GM10248 (cell line): Measurements from ENCODE around the gene MSH2.
"Not testable (repeated sequence)": the region's sequence is repeated elsewhere in the genome, so short reads cannot be mapped to it uniquely, and the experiment has no call there.

Source experiments
- CTCF ChIA-PET: fragments of 300-600 bp; sonication (Branson Sonifier 250); formaldehyde crosslinking; extraction: SDS; loops from one replicate; lab custom pipeline; 2021; ENCODE audit warnings: antibody characterized with exemption; lab: Yijun Ruan, JAX
- POLR2A ChIA-PET: fragments of 350-650 bp; sonication (Branson Sonifier 250); formaldehyde crosslinking; extraction: SDS; loops from one replicate; lab custom pipeline; 2020; ENCODE audit warnings: antibody characterized with exemption; lab: Yijun Ruan, JAX
- DNase-seq: peaks from one replicate; pipeline ENCODE4 v3.0.0; 2012; ENCODE audit errors: extremely low spot score
- TF ChIP-seq, protein P1 (sequence below): IDR thresholded peaks from 2 replicates; pipeline ENCODE4 v1.5.1; 2012; ENCODE audit warnings: mild to moderate bottlenecking, low read depth; ENCODE audit errors: extremely low read depth, missing control alignments, control extremely low read depth

Gene MSH2

DNA sequence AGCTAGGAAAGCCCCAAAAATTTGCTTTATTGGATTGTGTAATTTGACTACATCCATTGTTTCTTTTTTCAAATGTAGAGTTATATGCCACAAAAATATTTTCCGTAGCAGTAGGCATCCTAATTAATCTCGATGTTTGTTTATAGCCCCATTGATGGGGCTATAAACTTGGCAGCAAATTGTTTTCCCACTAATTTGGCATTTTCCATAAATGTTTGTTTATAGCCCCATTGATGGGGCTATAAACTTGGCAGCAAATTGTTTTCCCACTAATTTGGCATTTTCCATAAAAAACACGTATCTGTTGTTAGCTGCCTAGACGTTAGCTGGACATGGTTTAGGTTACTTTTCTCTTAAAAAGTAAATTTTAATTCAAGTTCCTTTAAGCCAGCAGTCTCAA is 23.8 kb downstream of the MSH2 start:
- no peak for DNase-seq
- CTCF ChIA-PET: interaction anchor here (0.8 to 1.2 kb wide), 2 partner anchors 38 to 341 kb away, joined by 3 read pairs; no protein-coding TSS in a partner anchor
- POLR2A ChIA-PET: no interaction called here
- TF ChIP-seq, protein P1, sequence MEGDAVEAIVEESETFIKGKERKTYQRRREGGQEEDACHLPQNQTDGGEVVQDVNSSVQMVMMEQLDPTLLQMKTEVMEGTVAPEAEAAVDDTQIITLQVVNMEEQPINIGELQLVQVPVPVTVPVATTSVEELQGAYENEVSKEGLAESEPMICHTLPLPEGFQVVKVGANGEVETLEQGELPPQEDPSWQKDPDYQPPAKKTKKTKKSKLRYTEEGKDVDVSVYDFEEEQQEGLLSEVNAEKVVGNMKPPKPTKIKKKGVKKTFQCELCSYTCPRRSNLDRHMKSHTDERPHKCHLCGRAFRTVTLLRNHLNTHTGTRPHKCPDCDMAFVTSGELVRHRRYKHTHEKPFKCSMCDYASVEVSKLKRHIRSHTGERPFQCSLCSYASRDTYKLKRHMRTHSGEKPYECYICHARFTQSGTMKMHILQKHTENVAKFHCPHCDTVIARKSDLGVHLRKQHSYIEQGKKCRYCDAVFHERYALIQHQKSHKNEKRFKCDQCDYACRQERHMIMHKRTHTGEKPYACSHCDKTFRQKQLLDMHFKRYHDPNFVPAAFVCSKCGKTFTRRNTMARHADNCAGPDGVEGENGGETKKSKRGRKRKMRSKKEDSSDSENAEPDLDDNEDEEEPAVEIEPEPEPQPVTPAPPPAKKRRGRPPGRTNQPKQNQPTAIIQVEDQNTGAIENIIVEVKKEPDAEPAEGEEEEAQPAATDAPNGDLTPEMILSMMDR: no peak

DNA sequence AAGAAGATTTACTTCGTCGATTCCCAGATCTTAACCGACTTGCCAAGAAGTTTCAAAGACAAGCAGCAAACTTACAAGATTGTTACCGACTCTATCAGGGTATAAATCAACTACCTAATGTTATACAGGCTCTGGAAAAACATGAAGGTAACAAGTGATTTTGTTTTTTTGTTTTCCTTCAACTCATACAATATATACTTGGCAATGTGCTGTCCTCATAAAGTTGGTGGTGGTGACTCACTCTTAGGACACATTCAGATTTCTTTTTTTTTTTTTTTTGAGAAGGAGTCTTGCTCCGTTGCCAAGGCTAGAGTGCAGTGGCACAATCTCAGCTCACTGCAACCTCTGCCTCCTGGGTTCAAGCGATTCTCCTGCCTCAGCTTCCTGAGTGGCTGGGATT is 26.8 kb downstream of the MSH2 start:
- ChIA-PET CTCF (interaction anchor here (1.4 kb wide), 1 partner anchor 15 kb away, joined by 3 read pairs; no protein-coding TSS in a partner anchor), POLR2A (no interaction called here)
- TF ChIP-seq, protein P1: no peak
- DNase-seq: no peak

DNA sequence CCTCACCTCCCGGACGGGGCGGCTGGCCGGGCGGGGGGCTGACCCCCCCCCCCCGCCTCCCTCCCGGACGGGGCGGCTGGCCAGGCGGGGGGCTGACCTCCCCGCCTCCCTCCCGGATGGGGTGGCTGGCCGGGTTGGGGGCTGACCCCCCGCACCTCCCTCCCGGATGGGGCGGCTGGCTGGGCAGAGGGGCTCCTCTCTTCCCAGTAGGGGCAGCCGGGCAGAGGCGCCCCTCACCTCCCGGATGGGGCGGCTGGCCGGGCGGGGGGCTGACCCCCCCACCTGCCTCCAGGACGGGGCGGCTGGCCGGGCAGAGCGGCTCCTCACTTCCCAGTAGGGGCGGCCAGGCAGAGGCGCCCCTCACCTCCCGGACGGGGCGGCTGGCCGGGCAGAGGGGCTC is 30.1 kb downstream of the MSH2 start:
- DNase-seq, CTCF ChIA-PET, POLR2A ChIA-PET: not testable (repeated sequence)

DNA sequence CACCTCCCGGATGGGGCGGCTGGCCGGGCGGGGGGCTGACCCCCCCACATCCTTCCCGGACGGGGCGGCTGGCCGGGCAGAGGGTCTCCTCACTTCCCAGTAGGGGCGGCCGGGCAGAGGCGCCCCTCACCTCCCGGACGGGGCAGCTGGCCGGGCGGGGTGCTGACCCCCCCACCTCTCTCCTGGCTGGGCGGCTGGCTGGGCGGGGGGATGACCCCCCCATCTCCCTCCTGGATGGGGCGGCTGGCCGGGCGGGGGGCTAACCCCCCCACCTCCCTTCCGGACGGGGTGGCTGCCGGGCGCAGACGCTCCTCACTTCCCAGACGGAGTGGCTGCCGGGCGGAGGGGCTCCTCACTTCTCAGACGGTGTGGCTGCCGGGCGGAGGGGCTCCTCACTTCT is 30.5 kb downstream of the MSH2 start:
- DNase-seq, CTCF ChIA-PET, POLR2A ChIA-PET: not testable (repeated sequence)

DNA sequence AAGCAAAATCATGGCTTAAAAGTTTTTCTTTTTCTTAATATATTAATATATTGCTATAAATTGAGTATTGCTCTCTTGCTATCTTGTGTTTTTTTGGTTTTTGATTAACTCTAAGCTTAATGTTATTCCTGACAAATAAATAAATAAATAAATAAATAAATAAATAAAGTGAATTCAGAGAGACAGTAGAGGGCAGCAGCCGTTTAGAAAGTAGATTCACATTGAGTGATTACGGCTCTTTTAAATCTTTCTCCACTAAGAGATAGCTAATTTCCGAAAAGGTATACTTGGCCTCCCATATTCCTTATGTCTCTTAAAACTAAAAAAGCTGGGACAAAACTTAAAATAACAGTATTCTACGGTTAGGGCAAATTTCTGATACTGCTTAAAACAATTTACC is 34.3 kb downstream of the MSH2 start:
- TF ChIP-seq, protein P1: peak; percentile 23
- ChIA-PET POLR2A (no interaction called here), CTCF (interaction anchor here (0.7 to 4.7 kb wide), 16 partner anchors 9 to 982 kb away, joined by 3 to 70 read pairs (median 4); partner anchors contain the start of gene MSH6)
- peak; percentile 26 for DNase-seq

DNA sequence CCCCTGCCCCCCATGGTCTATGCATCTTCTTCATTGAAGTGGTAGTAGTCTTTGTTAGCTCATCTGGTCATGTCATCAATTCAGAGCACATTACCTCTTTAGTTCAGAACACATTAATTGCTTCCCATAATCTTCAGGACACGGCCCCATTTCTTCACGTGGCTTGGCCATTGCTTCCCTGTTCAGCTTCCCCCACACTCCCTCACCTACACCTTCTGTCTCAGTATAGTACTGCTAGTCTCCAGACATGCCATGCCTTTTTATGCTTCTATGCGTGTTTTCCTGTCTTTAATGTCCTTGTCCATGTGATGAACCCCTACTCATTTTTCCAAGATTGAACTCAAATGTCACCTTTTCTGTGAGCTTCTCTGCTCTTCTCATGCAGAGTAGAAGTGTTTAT is 35.1 kb downstream of the MSH2 start:
- TF ChIP-seq, protein P1: no peak
- DNase-seq: no peak
- POLR2A ChIA-PET: no interaction called here
- CTCF ChIA-PET: interaction anchor here (0.7 to 4.7 kb wide), 11 partner anchors 10 to 345 kb away, joined by 3 to 70 read pairs (median 4); partner anchors contain the start of gene MSH6

DNA sequence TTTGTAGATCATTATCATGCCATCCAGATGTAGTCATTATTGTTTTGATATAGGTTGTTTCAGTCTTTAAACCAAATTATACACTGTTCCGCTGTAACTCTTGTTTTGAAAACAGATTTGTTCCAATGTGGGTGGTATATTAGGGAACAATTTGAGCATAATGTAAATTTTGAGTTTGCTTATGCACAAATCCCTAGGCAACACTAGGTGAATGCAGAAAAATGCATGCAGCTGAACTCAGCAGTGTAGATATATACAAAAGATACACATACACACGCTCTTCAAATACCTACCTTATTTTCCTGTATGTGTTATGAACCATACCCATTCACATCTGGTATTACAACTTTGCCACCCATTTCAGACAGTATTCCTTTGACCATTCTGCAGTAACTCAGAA is 35.8 kb downstream of the MSH2 start:
- ChIA-PET POLR2A (no interaction called here), CTCF (interaction anchor here (1.4 to 4.7 kb wide), 3 partner anchors 29 to 329 kb away, joined by 3 to 70 read pairs (median 4); no protein-coding TSS in a partner anchor)
- TF ChIP-seq, protein P1: no peak
- DNase-seq: no peak

DNA sequence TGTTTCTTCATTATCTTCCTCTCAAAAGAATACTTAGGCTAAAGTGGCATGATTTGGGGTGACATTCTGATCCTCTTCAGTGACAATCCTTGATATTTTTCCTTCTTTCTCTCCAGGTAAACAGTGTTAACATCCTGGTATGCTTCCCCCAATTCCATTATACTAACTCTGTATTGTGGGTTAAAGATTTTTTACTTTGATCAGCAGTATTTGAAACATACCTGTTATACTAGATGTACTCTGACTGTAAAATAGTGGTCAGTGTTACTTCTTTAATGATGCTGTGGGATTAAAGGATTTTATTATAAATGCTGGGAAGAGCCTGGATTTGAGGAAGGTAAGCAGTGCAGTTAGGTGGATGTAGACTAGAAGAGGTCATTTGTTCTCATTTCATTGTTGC is 48.8 kb downstream of the MSH2 start:
- TF ChIP-seq, protein P1: no peak
- CTCF ChIA-PET: no interaction called here
- no peak for DNase-seq
- POLR2A ChIA-PET: no interaction called here
